OCI-LY7 (cell line): ENCODE data around the gene PIGH.

Experiments used
- EZH2phosphoT487 ChIP-seq: fragments of 200-600 bp; sonication (generic); IDR thresholded peaks from 2 replicates; pipeline ENCODE4 v1.6.1; 2018; ENCODE audit warnings: low read depth, borderline replicate concordance, mild to moderate bottlenecking, mixed run types, antibody characterized with exemption, low read length, moderate library complexity, mixed read lengths
- TF ChIP-seq, protein P1 (sequence below): fragments of 200-600 bp; sonication (generic); conservative IDR thresholded peaks from 2 replicates; pipeline ENCODE4 v1.5.1; 2014; ENCODE audit warnings: mild to moderate bottlenecking, antibody characterized with exemption, low read length, moderate library complexity, mixed read lengths

DNA sequence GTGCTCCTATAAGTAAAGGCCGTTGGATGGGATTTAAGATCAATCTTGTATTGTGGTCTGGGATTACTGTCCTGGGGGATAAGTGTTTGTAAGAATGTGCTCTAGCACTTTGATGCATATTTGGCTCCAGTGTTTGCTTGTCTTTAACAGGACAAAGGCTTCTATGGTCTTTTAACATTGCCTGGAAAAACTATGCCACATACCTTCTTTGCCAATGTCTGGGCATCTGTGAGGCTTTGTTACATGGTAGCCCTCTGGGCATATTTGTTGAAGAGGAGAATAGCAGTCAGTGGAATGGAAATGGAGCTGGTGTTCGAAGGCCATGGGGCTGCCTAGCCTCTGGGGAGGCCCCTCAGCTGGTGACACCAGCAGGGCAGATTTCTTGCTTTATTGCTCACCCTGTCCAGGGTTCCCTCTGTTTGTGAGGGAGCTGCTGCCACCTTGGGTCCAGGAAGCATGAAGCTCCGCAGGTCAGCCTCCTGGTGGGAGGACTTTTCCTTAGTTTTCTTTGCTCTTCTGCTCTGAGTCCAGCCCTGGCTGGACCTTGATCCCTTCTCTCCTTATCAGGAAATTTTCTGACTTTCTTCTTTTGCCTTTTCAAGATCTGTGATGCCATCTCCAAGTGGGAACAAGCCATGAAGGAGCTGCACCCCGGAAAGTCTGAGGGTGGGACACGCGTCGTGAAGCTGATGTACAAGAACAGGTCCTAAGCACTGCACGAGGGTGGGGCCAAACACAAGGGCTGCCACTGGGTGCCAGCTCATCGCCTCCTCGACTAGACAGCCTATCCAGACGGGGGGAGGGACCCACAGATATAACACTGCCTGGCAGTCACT is 19.5 kb downstream of the PIGH start:
- TF ChIP-seq EZH2phosphoT487, result no peak
- TF ChIP-seq, protein P1, sequence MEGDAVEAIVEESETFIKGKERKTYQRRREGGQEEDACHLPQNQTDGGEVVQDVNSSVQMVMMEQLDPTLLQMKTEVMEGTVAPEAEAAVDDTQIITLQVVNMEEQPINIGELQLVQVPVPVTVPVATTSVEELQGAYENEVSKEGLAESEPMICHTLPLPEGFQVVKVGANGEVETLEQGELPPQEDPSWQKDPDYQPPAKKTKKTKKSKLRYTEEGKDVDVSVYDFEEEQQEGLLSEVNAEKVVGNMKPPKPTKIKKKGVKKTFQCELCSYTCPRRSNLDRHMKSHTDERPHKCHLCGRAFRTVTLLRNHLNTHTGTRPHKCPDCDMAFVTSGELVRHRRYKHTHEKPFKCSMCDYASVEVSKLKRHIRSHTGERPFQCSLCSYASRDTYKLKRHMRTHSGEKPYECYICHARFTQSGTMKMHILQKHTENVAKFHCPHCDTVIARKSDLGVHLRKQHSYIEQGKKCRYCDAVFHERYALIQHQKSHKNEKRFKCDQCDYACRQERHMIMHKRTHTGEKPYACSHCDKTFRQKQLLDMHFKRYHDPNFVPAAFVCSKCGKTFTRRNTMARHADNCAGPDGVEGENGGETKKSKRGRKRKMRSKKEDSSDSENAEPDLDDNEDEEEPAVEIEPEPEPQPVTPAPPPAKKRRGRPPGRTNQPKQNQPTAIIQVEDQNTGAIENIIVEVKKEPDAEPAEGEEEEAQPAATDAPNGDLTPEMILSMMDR, result no peak
